ENCODE data around the gene NPC1. TPM values are rescaled to one million over a fixed set of nuclear protein-coding genes. Genes with fewer than 3 reads are reported as not detected.
"Not testable (repeated sequence)": the region's sequence is repeated elsewhere in the genome, so short reads cannot be mapped to it uniquely, and the experiment has no call there.

NPC1 gene
- total RNA-seq, 1 donor from 2014 or later, result 10.9 TPM

DNA sequence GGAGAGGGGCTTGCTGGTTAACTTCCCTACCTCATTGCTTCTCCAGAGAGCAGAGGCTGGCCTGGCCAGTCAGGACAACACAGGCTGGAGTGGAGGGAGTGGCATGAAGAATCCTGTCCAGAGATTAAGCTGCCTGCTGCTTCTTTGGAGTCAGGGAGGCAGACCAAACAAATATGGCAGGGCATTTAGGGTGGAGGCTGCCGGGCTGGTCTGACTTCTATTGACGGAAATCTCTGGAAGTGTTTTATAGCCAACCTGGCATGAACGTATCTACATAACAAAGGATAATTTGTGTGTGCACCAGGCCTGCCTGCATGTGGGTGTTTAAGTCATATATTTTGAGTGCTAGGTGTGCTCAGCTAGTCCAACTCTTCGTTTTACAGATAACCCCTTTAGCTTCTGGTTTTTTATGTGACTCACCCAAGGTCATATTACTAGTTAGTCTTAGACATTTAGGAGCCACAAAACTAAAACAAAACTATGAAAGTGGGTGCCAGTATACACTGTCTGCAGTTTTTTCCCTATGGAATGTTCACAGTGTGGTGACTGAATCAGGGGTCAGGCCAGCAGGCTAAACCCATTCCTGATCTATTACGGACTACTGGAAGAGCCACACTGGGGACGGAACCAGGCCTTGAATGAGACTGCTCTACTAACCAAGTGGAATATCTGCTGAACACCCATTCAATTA lies 5.5 kb downstream of the NPC1 start:
- ATAC-seq (no peak), DNase-seq (ENCODE audit: missing footprints) (no peak)
- intact Hi-C loops (cut with DNase I), result no loop called here

DNA sequence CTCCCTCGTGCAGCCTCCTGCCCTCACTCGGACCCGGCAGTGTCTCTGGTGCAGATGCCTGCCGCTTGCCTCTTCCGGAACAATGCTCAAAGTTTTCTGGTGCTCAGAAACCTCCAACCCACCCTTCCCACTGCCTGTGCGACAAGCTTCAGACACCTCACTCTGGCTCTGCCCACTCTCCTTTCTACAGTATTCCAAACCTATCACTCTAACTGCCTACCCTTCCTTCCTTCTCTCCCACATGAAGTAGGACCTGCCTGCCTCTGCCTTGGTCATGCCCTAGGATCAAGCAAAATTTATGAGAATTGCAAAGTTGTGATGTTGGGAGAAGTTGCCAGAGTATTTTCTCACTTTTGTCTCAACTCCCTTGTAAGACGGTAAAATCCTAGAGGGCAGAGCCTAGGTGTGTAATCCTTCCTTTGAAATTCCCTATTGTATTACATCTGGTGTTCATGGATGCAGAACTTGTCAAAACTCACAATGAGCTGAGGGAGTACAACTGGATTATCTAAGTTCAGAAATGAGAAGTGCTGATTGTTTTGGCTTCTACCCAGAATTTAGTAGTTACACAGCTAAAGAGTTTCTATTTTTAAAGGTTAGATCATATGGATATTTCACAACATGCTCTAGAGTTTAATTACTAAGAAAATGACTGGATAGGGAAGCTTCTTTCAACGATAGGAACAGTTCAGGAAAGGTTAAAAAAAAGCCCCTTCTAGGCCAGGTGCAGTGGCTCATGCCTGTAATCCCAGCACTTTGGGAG lies 7.2 kb downstream of the NPC1 start:
- intact Hi-C loops (cut with DNase I), result no loop called here
- no peak for DNase-seq (ENCODE audit: missing footprints)
- peak; percentile 42 for ATAC-seq

GRCh38 chr18:23578067-23578701 lies 8.1 kb downstream of the NPC1 start:
- intact Hi-C loops (cut with DNase I), result no loop called here

DNA sequence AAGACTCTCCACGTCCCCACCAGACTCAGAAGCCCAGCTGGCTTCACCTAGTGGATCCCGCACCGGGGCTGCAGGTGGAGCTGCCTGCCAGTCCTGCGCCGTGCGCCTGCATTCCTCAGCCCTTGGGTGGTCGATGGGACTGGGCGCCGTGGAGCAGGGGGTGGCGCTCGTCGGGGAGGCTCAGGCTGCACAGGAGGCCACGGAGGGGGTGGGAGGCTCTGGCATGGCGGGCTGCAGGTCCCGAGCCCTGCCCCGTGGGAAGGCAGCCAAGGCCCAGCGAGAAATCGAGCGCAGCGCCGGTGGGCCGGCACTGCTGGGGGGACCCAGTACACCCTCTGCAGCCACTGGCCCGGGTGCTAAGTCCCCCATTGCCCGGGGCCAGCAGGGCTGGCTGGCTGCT lies 8.8 kb downstream of the NPC1 start:
- intact Hi-C loops (cut with DNase I); DNase-seq (ENCODE audit: missing footprints); ATAC-seq: not testable (repeated sequence)

More at GRCh38 chr18:23578067-23578701, 8.1 kb downstream of the NPC1 start:
- no peak for DNase-seq (ENCODE audit: missing footprints)
- ATAC-seq, result no peak

- ATAC-seq, result no peak
- no peak for DNase-seq (ENCODE audit: missing footprints)
- intact Hi-C loops (cut with DNase I), result no loop called here
Observed at GRCh38 chr18:23575309-23575651, 11.0 kb downstream of the NPC1 start.

DNA sequence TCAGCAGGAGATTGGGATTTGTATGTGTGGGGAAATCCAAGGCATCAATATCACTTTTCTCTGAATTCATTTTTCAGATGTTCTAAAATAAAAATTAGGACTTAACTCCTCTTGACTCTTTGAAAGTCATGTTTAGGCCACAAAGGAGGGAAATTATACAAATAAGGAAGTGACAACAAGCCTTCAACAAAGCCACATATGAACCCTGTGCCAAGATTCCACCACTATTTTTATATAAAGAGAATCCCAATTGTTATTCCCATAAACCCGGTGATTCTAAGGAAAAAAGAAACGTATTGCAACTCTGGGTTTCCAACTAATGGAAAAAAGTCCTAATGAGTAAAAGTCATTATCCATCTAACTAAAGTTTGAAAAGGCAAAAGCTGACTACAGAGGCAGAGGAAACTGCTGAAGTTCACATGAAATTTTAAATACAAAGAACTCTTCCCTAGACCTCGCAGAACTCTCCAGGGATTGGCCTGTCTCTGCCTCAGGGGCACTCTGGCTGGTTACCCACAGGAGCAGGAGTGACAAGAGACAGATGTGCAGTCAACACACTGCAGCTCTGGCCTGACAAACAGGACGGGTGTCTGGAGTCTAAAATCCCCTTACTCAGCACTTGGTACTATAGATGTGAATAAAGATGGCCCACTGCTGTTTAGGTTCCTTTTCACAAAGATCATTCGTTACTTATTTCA lies 11.5 kb downstream of the NPC1 start:
- no peak for DNase-seq (ENCODE audit: missing footprints)
- no peak for ATAC-seq
- intact Hi-C loops (cut with DNase I), result no loop called here

- ATAC-seq (no peak), DNase-seq (ENCODE audit: missing footprints) (no peak)
- intact Hi-C loops (cut with DNase I), result no loop called here
Observed at GRCh38 chr18:23573626-23574431, 12.5 kb downstream of the NPC1 start.

DNA sequence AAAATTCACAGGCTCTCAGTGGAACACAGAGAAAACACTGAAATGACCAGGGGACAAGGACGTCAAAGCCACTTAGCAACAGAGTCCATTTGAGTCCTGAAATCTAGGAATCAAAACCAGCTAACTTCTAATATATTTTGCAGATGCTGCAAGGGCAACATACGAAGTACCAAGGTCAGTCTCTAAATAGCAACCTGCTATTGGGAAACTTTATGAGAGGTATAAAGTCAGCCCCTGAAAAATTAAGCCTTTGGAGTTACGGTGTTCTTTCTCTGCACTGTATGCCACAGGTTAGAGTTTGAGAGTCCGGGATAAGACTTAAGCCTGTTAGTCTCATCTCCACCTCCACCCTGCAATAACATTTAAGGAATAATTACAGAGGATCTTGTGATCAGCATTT lies 13.3 kb downstream of the NPC1 start:
- ATAC-seq, result no peak
- intact Hi-C loops (cut with DNase I), result no loop called here
- no peak for DNase-seq (ENCODE audit: missing footprints)

- DNase-seq (ENCODE audit: missing footprints), result no peak
- intact Hi-C loops (cut with DNase I), result no loop called here
- ATAC-seq, result no peak
Observed at GRCh38 chr18:23572570-23572969, 13.7 kb downstream of the NPC1 start.

DNA sequence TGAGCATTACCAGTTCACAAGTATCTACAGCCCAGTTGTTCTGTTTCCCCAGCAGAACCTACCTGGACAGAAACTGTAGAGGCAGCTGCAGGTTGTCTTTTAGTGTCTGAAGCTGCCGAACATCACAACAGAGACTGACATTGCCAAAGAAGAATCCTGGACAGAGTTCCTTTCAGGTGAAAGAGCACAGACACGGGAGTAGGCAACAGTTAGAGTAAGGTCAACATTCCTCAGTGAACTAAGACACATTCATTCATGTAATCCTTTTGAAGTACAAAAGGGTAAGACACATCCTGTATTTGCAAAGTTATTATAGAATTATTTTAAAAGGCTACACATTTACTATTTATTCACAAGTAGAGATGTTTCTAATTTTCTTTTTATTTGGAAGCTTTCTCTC lies 14.3 kb downstream of the NPC1 start:
- intact Hi-C loops (cut with DNase I), result no loop called here
- ATAC-seq (no peak), DNase-seq (ENCODE audit: missing footprints) (no peak)

DNA sequence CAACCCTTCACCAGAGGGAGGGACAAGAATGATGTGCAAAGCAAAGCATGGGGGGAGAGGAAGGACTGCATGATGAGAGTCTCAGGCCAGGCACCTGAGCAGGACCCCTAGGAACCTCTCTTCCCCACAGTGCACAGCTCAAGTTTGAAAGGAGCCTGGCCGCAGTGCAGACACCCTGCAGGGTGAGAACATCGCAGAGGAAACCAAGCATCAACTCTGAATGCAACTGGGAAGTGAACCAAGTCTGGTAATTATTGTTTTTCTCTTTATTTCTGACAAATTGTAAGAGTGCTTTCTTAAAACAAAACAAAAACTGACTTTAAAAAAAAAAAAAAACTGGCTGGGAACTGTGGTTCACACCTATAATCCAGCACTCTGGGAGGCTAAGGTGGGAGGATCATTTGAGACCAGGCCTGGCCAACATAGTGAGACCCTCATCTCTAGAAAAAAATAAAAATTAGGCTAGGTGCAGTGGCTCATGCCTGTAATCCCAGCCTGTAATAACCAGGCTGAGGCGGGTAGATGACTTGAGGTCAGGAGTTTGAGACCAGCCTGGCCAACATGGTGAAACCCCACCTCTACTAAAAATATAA lies 15.3 kb downstream of the NPC1 start:
- ATAC-seq (no peak), DNase-seq (ENCODE audit: missing footprints) (no peak)
- intact Hi-C loops (cut with DNase I), result no loop called here

- ATAC-seq, result no peak
- intact Hi-C loops (cut with DNase I), result no loop called here
- no peak for DNase-seq (ENCODE audit: missing footprints)
Observed at GRCh38 chr18:23569299-23570063, 16.8 kb downstream of the NPC1 start.

DNA sequence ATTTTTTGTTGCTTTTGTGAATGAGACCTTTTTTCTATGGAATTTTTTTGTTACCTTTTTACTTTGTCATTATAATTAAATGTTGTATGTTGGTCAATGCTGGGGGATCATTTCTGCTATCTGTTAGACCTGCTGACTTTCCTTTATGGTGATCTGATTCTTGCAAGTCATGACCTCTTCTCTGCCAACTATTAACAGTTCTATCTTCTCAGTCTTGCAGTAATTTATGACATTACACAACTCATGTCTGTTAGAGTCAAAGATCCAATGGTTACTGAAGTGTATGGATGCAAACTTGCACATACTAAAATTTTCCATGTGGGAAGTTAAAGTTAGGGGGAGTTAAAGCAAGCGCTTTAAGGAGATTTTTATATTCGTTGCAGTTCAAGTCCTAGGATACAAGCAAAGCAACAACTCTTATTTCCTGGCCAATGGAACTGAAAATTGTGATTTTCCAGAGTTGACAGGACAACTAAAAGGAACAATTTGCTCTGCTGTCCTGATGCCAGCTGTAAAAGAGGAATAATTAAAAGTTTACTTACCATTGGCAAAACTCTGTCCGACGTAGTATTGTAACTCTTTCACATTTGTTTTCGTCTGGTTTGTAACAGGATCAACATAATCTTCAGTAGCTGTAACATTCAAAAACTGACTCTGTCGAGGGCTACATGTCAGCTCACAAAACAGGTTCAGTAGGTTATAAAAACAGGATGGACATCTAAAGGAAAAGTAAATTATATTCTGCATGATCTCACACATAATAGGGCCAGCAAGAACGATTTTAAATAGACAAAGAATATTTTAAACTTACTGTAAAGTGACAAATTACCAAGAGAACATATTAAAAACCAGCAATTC lies 17.8 kb downstream of the NPC1 start:
- ATAC-seq (no peak), DNase-seq (ENCODE audit: missing footprints) (no peak)
- intact Hi-C loops (cut with DNase I), result no loop called here

GRCh38 chr18:23567671-23568070 lies 18.6 kb downstream of the NPC1 start:
- DNase-seq (ENCODE audit: missing footprints), result no peak
- intact Hi-C loops (cut with DNase I), result no loop called here
- ATAC-seq, result no peak

- ATAC-seq, result no peak
- no peak for DNase-seq (ENCODE audit: missing footprints)
- intact Hi-C loops (cut with DNase I), result no loop called here
Observed at GRCh38 chr18:23565916-23566547, 20.3 kb downstream of the NPC1 start.

GRCh38 chr18:23563377-23564043 lies 22.8 kb downstream of the NPC1 start:
- DNase-seq (ENCODE audit: missing footprints), result no peak
- intact Hi-C loops (cut with DNase I), result no loop called here
- ATAC-seq, result no peak
